G401.6 (cell line): Measurements from ENCODE around the gene LRRC4C.

Experiments used
- FAIRE-seq: peaks from 2 replicates; lab custom pipeline; 2012; peaks lifted over from hg19 to GRCh38; lab: Jason Lieb, UNC

LRRC4C gene

GRCh38 chr11:40435344-40435743 lies 1024.1 kb downstream of the LRRC4C start:
- no peak for FAIRE-seq

GRCh38 chr11:40434926-40435325 lies 1024.5 kb downstream of the LRRC4C start:
- no peak for FAIRE-seq

GRCh38 chr11:40432358-40432757 lies 1027.1 kb downstream of the LRRC4C start:
- no peak for FAIRE-seq

DNA sequence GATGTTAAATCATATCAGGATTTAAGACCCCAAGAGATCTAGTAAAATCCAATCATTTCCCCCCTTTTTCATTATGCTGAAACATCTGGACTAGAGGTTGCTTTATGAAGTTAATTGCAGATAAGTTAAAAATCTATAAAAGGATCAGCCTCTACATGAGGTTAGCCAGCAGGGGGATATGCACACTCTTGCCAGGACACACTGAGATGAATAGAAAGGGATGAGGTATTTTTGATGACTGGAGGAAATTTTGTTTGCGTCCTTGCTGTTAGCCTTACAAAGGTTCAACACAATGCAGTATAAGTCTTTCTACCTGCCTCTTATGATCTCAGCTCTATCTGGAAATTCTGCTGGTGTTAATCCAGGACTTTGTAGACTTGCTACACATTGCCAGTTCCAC lies 1034.3 kb downstream of the LRRC4C start:
- FAIRE-seq = no peak

GRCh38 chr11:40421208-40421981 lies 1038.1 kb downstream of the LRRC4C start:
- FAIRE-seq = no peak

DNA sequence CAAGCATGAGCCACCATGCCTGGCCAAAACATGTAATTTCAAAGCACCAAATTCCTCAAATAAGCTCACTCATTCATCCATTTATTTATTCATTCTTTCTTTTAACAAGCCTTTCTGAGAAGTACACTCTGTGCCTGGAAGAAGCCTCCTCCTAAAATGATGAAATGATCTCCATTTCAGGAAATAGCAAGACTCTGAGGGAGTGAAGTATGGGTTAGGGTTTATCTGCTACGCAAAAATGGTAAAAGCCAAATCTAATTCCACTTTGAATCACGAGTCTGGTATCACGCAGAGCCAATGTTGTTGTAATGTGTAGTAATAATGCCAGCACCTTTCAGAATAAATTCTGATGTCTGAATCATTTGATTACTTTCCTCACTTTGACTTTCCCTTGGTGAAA lies 1041.8 kb downstream of the LRRC4C start:
- FAIRE-seq = no peak

DNA sequence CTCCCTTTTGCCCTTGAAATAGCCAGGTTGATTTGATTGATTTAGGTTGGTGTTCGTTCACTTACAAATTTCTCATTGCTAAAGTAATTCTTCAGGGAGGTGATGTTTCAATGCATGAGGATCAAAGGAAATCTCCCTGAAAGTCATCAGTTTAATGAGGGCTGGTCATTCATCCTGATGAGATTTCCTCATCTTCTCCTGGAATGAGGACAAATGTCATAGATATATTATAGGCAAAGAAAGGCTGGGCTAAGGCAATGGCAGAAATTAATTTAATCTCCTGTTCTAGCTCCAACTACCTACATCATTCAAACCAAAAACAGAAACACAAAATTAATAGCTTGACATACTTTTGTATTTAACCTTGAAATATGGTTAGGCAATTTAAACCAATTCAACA lies 1052.1 kb downstream of the LRRC4C start:
- no peak for FAIRE-seq

GRCh38 chr11:40405614-40406013 lies 1053.8 kb downstream of the LRRC4C start:
- no peak for FAIRE-seq

GRCh38 chr11:40403321-40403720 lies 1056.1 kb downstream of the LRRC4C start:
- FAIRE-seq = no peak

DNA sequence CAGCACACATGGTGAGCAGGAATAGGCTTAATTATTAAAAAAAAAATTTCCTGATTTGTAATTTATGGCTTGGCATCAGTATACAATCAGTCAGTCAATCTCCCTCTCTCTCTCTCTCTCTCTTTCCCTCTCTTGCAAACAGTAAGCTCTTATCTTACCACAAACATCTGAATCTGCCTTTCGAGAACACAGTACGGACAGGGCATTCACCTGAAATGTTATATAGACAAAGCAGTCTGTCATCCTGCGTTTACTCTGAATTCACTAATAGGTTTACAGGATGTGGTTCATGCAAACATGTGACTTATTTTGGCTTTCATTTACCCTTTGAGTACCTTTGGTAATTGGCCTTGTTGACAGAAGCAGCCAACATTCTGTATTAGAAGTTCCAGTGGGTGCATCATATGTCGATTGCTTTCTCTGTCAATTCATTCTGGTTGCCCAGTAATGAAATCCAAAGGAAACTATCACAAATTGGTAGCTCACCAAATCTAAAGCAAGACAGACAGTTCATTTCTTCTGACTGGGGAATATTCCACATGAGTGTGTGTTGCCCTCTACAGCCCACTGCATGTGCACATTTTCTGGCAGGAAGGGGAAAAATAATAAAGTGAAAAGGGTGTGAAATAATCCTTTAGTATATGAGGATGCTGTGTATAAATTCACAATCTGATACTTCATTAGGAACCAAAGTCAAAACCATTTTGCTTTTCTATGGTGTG lies 1058.2 kb downstream of the LRRC4C start:
- FAIRE-seq = no peak

- FAIRE-seq = no peak
These were observed 1062.3 kb downstream of the LRRC4C start for GRCh38 chr11:40397141-40397540.

DNA sequence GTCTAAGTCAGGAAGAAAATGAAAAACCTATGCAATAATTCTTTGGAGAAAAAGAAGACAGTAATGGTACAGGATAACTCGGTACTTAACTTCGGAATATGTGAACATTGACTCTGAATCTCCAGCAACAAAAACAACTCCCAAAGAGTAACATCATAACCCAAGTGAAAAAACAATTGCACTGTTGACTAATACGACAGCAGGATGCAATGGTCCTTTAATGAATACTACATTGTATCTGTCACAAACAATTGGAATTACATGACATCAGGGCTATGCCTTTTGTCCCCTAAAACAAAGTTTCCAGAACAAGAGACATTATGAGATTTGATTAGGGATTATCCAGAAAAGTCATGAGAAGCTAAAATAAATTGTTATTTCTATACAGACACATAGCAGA lies 1065.9 kb downstream of the LRRC4C start:
- FAIRE-seq = no peak

DNA sequence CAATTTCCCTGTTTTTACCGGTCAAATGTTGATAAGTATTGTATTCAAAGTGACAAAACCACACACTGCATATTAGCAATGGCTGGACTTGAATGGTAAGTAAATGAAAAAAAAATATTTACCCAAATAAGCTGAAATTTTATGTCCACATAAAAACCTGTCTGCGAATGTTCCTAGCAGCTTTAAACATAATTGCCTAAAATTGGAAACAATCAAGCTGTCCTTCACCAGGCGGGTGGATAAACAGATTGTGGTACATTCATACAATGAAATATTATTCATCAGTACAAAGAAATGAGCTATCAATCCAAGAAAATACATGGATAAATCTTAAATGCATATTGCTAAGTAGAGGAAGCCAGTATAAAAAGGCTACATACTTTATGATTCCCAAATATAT lies 1067.8 kb downstream of the LRRC4C start:
- FAIRE-seq = no peak

GRCh38 chr11:40388097-40388818 lies 1071.2 kb downstream of the LRRC4C start:
- FAIRE-seq = no peak

DNA sequence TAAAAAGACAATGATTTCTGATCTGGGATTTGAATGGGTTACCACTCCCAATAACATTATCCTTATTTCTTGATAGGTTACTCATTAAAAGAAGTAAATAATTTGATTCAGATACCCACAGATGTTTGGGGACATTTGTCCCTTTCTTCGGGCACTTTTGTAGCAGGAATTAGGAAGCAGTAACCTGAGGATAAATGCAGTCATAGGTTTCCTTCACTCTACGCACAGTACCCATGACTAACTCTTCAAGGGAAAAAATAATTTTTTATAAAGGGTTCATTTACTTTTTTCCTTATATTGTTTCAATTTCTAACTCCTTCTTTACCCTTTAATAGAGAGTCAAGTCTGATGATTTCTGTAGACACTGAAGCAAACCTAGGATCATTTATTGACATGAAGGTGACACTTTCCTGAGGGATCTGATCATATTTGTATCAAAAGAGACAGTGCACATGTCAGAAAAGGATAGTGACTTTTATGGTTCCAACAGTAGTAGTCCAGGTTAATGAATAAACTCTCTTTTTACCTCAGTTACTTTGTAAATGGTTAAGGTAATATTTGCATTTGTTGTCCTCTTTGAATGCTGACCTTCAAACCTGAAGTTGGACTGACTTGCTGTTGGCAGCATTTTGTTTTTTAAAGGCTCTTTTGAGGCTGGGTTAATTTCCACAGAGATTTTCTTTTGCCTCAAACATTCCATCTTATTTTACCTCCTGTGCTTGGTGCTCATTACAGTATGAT lies 1072.0 kb downstream of the LRRC4C start:
- FAIRE-seq = no peak

- FAIRE-seq = no peak
These were observed 1074.5 kb downstream of the LRRC4C start for GRCh38 chr11:40384991-40385390.

- no peak for FAIRE-seq
These were observed 1078.0 kb downstream of the LRRC4C start for GRCh38 chr11:40381481-40381880.

DNA sequence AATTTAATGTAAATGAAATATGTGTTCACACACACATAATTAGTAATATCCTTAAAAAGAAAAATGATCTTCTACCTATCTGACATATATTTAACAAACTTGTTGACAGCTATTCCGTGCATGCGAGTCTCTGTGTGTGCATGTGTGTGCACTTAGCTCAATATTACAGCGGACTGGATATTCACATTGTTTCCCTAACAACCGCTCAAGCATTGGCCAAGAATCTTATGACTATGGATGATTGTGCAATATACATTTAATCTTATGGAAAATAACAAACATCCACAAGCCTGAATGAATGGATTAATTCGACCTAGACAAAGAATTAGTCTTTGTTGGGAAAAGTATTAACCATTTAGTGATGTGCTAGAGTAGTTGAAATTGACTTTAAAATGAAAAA lies 1078.6 kb downstream of the LRRC4C start:
- FAIRE-seq = no peak

- no peak for FAIRE-seq
These were observed 1083.1 kb downstream of the LRRC4C start for GRCh38 chr11:40376331-40376730.

- no peak for FAIRE-seq
These were observed 1088.4 kb downstream of the LRRC4C start for GRCh38 chr11:40370821-40371616.

DNA sequence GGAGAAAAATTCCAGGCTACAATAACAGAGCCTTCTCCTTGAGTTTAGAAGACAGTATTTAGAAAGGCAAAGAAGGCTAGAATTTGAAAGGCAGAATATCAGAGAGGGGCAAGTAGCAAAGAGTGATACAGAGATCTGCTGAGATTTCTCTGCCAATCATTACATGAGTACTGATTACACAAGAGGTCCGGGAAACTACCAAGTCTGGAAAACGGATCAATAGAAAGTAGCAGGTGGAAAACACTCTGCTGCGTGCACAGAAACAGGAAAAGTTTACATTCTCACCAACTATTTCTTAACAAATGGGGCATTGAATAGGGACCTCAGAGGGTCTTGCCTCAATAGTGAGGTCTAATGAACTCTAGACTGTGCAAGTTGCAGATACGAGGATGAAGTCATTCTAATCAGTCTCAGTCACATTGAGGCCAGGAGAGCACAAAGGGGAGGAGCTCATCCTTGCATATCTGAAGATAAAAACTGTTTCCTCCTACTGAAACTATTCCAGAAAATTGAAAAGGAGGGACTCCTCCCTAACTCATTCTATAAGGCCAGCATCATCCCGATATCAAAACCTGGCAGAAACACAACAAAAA lies 1099.2 kb downstream of the LRRC4C start:
- FAIRE-seq = no peak
